ENCODE measurements around the gene POLA2.

Gene POLA2

DNA sequence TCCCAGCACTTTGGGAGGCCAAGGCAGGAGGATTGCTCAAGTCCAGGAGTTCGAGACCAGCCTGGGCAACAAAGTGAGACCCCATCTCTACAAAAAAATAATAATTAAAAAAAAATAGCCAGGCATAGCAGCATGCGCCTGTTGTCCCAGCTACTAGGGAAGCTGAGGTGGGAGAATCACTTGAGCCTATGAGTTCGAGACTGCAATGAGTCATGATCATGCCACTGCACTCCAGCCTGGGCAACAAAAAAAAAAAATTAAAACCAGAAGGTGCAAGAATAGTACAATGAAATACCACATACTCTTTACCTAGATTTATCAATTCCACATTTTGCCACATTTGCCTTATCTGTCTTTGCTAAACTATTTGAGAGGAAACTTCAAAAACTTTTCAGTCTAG lies 80.1 kb downstream of the POLA2 start:
- no peak for DNase-seq

Measured in stimulated activated CD4-positive, alpha-beta T cell treated with anti-CD3 and anti-CD28 coated beads, Interleukin-2, amount 100 ng/mL, for 24 hours (primary cell).